ENCODE results near the gene NFIL3. TPM values are rescaled to one million over a fixed set of nuclear protein-coding genes. Genes with fewer than 3 reads are reported as not detected.

NFIL3 gene
- total RNA-seq, 2 experiments from 2014 or later, result 6.2 to 11.9 TPM

- BruUV-seq (replicated peaks), result no TSS peak
- no peak overlapping the region for H3K4me3 ChIP-seq (ENCODE audit: low read depth, low read length, poor library complexity, severe bottlenecking)
- ChIA-PET POLR2A (no interaction called here), CTCF (ENCODE audit: unreplicated experiment) (no interaction called here)
- intact Hi-C loops (cut with micrococcal nuclease; ENCODE audit: unreplicated experiment), result loop anchor here (5.0 to 10.0 kb wide), 3 partner anchors 157 to 260 kb away; no protein-coding TSS in a partner anchor
- TF ChIP-seq EZH2phosphoT487 (IDR thresholded peaks at IDR 0.05; ENCODE audit: borderline replicate concordance, low read depth, low read length) (no peak), CTCF (conservative IDR thresholded peaks at IDR 0.05; ENCODE audit: low read length) (no peak)
- H4K20me1 ChIP-seq (ENCODE audit: insufficient read depth, low read length), result no peaks in the 10 kb centered on the region
- H2AFZ ChIP-seq (ENCODE audit: low read length), result no peak overlapping the region
- no peak overlapping the region for H3K27ac ChIP-seq (ENCODE audit: low read depth, low read length, poor library complexity, severe bottlenecking)
- peak; percentile 9 for DNase-seq (ENCODE audit: low spot score)
- no peak overlapping the region for H3K4me2 ChIP-seq (ENCODE audit: low read length)
- peaks cover 18% of the 10 kb centered on the region for H3K4me1 ChIP-seq (ENCODE audit: insufficient read depth, low read length, poor library complexity, severe bottlenecking)
- H3K9me3 ChIP-seq (ENCODE audit: low read length), result no peaks in the 10 kb centered on the region; the same call in 1 of the 2 replicates
- no peaks in the 10 kb centered on the region for H3K9me2 ChIP-seq (ENCODE audit: insufficient read depth, low read length)
- peaks cover under 1% of the 10 kb centered on the region; the same call in 1 of the 2 replicates for H3K36me3 ChIP-seq (ENCODE audit: insufficient read depth, low read length)
- H3K79me2 ChIP-seq (ENCODE audit: insufficient read depth, low read depth, low read length), result peaks cover 16% of the 10 kb centered on the region; the same call in 1 of the 2 replicates
These were observed 58.9 kb downstream of the NFIL3 start for GRCh38 chr9:91364702-91365101.

- TF ChIP-seq EZH2phosphoT487 (IDR thresholded peaks at IDR 0.05; ENCODE audit: borderline replicate concordance, low read depth, low read length) (no peak), CTCF (conservative IDR thresholded peaks at IDR 0.05; ENCODE audit: low read length) (no peak)
- H3K79me2 ChIP-seq (ENCODE audit: insufficient read depth, low read depth, low read length), result peaks cover 22% of the 10 kb centered on the region; the same call in 1 of the 2 replicates
- no peak overlapping the region for H2AFZ ChIP-seq (ENCODE audit: low read length)
- no peak overlapping the region for H3K27ac ChIP-seq (ENCODE audit: low read depth, low read length, poor library complexity, severe bottlenecking)
- POLR2A ChIA-PET, result no interaction called here
- peaks cover 3% of the 10 kb centered on the region; the same call in 1 of the 2 replicates for H3K36me3 ChIP-seq (ENCODE audit: insufficient read depth, low read length)
- H4K20me1 ChIP-seq (ENCODE audit: insufficient read depth, low read length), result no peaks in the 10 kb centered on the region; the same call in 1 of the 2 replicates
- DNase-seq (ENCODE audit: low spot score), result no peak
- H3K4me2 ChIP-seq (ENCODE audit: low read length), result no peak overlapping the region
- no TSS peak for BruUV-seq (replicated peaks)
- CTCF ChIA-PET (ENCODE audit: unreplicated experiment), result no interaction called here
- intact Hi-C loops (cut with micrococcal nuclease; ENCODE audit: unreplicated experiment), result loop anchor here (5.0 to 10.0 kb wide), 3 partner anchors 157 to 259 kb away; no protein-coding TSS in a partner anchor
- H3K9me3 ChIP-seq (ENCODE audit: low read length), result no peaks in the 10 kb centered on the region; the same call in 1 of the 2 replicates
- H3K4me1 ChIP-seq (ENCODE audit: insufficient read depth, low read length, poor library complexity, severe bottlenecking), result peaks cover 25% of the 10 kb centered on the region
- no peak overlapping the region for H3K4me3 ChIP-seq (ENCODE audit: low read depth, low read length, poor library complexity, severe bottlenecking)
- H3K9me2 ChIP-seq (ENCODE audit: insufficient read depth, low read length), result no peaks in the 10 kb centered on the region
These were observed 59.6 kb downstream of the NFIL3 start for GRCh38 chr9:91364005-91364404.

- TF ChIP-seq EZH2phosphoT487 (IDR thresholded peaks at IDR 0.05; ENCODE audit: borderline replicate concordance, low read depth, low read length), result no peak
- BruUV-seq (replicated peaks), result no TSS peak
- H2AFZ ChIP-seq (ENCODE audit: low read length), result peak overlapping the region; percentile 97
- peaks cover 5% of the 10 kb centered on the region; the same call in 1 of the 2 replicates for H3K36me3 ChIP-seq (ENCODE audit: insufficient read depth, low read length)
- H4K20me1 ChIP-seq (ENCODE audit: insufficient read depth, low read length), result no peaks in the 10 kb centered on the region; the same call in 1 of the 2 replicates
- intact Hi-C loops (cut with micrococcal nuclease; ENCODE audit: unreplicated experiment), result loop anchor here (5.0 to 10.0 kb wide), 3 partner anchors 155 to 257 kb away; no protein-coding TSS in a partner anchor
- ChIA-PET CTCF (ENCODE audit: unreplicated experiment) (interaction anchor here (0.5 kb wide), 1 partner anchor 13 kb away, joined by 3 read pairs; no protein-coding TSS in a partner anchor), POLR2A (interaction anchor here (0.7 to 1.4 kb wide), 2 partner anchors 21 to 268 kb away, joined by 3 read pairs; no protein-coding TSS in a partner anchor)
- H3K27ac ChIP-seq (ENCODE audit: low read depth, low read length, poor library complexity, severe bottlenecking), result no peak overlapping the region
- H3K4me1 ChIP-seq (ENCODE audit: insufficient read depth, low read length, poor library complexity, severe bottlenecking), result peaks cover 25% of the 10 kb centered on the region
- no peak for DNase-seq (ENCODE audit: low spot score)
- H3K4me2 ChIP-seq (ENCODE audit: low read length), result peak overlapping the region; percentile 95
- H3K4me3 ChIP-seq (ENCODE audit: low read depth, low read length, poor library complexity, severe bottlenecking), result peak overlapping the region; percentile 80
- H3K9me2 ChIP-seq (ENCODE audit: insufficient read depth, low read length), result no peaks in the 10 kb centered on the region
- no peaks in the 10 kb centered on the region; the same call in 1 of the 2 replicates for H3K9me3 ChIP-seq (ENCODE audit: low read length)
- H3K79me2 ChIP-seq (ENCODE audit: insufficient read depth, low read depth, low read length), result peaks cover 26% of the 10 kb centered on the region; the same call in 1 of the 2 replicates
These were observed 61.5 kb downstream of the NFIL3 start for GRCh38 chr9:91362051-91362611.
